NCI-H1694 (cell line): Measurements from ENCODE around the gene CNR2.
A peak's percentile ranks its signal among the peaks of the same experiment; 100 is the strongest.
"Not testable (repeated sequence)": the region's sequence is repeated elsewhere in the genome, so short reads cannot be mapped to it uniquely, and the experiment has no call there.

Experiments used
- DNase-seq: peaks from one replicate; lab custom pipeline; 2025; lab: John Stamatoyannopoulos, UW

Gene CNR2

GRCh38 chr1:23916209-23917131, 3.3 kb upstream of the CNR2 start:
- DNase-seq: peak; percentile 64

- DNase-seq: no peak
These were observed 2.3 kb upstream of the CNR2 start for GRCh38 chr1:23915466-23915865.

GRCh38 chr1:23914921-23915320, 1.8 kb upstream of the CNR2 start:
- DNase-seq: no peak

GRCh38 chr1:23911921-23912320, 1.2 kb downstream of the CNR2 start:
- DNase-seq: no peak

- no peak for DNase-seq
These were observed 2.5 kb downstream of the CNR2 start for GRCh38 chr1:23910553-23911246.

GRCh38 chr1:23910144-23910543, 3.0 kb downstream of the CNR2 start:
- no peak for DNase-seq

- DNase-seq: no peak
These were observed 3.8 kb downstream of the CNR2 start for GRCh38 chr1:23909412-23909811.

- DNase-seq: no peak
These were observed 4.5 kb downstream of the CNR2 start for GRCh38 chr1:23908453-23909341.

GRCh38 chr1:23906731-23907130, 6.4 kb downstream of the CNR2 start:
- DNase-seq: no peak

GRCh38 chr1:23905461-23906025, 7.6 kb downstream of the CNR2 start:
- DNase-seq: no peak

- DNase-seq: no peak
These were observed 8.3 kb downstream of the CNR2 start for GRCh38 chr1:23904748-23905357.

GRCh38 chr1:23903754-23904153, 9.4 kb downstream of the CNR2 start:
- no peak for DNase-seq

- no peak for DNase-seq
These were observed 10.6 kb downstream of the CNR2 start for GRCh38 chr1:23902321-23903278.

- not testable (repeated sequence) for DNase-seq
These were observed 13.1 kb downstream of the CNR2 start for GRCh38 chr1:23900017-23900416.

GRCh38 chr1:23899070-23899469, 14.1 kb downstream of the CNR2 start:
- no peak for DNase-seq

GRCh38 chr1:23897083-23897482, 16.1 kb downstream of the CNR2 start:
- no peak for DNase-seq

GRCh38 chr1:23896491-23896890, 16.7 kb downstream of the CNR2 start:
- DNase-seq: no peak

GRCh38 chr1:23895993-23896392, 17.2 kb downstream of the CNR2 start:
- DNase-seq: no peak

- no peak for DNase-seq
These were observed 18.1 kb downstream of the CNR2 start for GRCh38 chr1:23895082-23895481.

GRCh38 chr1:23889074-23889473, 24.1 kb downstream of the CNR2 start:
- no peak for DNase-seq
